Jurkat, Clone E6-1 (cell line): ENCODE measurements around the gene FAM72B.
"Not testable (repeated sequence)": the region's sequence is repeated elsewhere in the genome, so short reads cannot be mapped to it uniquely, and the experiment has no call there.

Experiments used
- DNase-seq: peaks from one replicate; pipeline ENCODE4 v3.0.0-alpha.2; 2011; ENCODE audit warnings: low read depth, low spot score
- H3K4me3 ChIP-seq: 2 replicates; pipeline ENCODE4 v1.5.1; 2011; ENCODE audit warnings: mild to moderate bottlenecking, low read length, control low read depth, moderate library complexity

Gene FAM72B

DNA sequence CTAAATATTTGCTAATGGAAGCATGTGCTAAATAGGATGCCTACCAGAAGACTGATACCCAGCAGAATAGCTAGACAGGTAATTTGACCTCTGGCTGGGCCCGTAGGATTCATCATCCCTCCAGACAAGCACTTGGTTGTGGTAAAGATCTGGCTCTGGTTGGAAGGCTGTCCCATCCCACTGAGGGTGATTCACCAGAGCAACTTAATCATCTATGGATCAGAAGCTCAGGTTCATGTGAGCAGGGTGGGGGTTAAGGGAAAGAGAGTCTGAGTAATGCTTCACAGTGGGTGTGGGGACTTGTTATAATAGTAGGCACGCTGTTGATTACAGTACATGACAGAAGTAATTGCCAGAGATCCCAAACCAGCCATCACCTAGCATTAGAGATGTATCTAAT, 26.5 kb downstream of the FAM72B start:
- DNase-seq, H3K4me3 ChIP-seq: not testable (repeated sequence)

DNA sequence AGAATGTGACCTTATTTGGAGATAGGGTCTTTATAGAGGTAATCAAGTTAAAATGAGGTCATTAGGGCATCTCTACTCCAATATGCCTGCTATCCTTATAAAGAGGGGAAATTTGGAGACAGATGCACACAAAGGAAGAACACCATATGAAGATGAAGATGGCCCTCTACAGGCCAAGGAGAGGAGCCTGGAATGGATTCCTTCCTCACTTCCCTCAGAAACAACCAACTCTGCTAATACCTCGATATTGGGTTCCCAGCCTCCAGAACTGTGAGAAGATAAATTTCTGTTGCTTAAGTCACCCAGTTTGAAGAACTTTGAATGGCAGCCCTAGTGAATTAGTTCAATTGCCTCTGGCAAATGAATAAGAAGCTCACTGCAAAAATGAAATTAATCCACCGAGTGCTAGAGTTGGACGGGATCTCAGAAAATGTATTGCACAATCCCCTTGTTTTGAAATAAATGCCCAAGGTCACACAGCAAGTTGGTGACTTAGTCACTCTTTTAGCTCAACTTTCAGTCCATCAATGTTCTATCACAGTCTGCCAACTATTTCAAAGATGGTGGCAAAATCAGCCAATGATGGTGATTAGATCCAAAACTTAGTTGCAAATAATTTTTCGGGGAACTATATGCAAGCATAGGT, 27.1 kb downstream of the FAM72B start:
- not testable (repeated sequence) for DNase-seq, H3K4me3 ChIP-seq

DNA sequence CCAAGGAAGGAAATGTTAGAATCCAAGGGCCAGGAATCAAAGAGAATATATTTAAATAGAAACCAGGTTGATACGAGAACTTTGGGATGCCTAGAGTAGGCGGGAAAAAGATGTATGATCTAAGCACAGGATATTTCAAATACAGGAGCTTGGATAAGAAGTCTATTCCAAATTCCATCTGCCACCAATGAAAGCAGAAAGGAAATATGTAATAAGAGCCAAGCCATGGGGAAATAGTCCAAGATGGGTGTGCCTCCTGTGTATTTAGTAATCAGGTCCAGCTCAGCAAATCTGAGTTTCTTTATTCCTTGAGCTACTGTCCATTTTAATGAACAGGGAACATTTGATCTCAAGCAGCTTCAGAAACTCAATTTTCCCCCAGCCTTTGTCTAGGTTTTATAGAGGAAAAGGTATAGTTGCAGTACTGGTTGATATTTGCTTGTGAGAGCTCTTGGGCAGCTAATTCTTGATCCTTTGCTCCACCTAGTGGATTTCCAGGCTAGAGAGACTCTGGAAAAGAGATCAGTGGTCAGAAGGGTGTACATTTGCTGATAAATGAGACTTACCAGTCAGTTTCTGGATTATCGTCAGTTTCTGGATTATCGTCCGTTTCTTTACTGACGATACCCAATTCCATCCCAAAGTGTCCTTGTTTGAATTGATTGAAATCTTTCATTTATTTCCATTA, 28.3 kb downstream of the FAM72B start:
- not testable (repeated sequence) for DNase-seq

DNA sequence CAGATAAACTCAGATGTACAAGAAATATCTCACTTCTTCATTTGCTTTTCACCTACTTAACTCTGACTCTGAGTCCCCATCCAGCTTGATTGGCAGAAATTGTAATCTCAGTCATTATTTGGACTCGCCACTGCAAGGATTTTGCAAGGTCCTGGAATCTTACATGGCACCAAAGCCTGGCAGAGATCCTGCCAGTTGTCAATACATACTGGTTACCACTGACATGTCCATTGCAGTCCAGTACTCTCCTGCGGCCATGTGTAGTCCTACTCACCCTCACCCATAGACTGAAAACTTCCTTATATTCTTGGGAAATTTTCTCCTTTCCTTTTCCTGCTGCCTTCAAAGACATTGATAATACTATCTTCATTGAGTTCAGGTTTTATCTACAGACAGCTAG, 29.3 kb downstream of the FAM72B start:
- DNase-seq, H3K4me3 ChIP-seq: not testable (repeated sequence)

More for the DNA sequence above, 28.3 kb downstream of the FAM72B start:
- H3K4me3 ChIP-seq, result not testable (repeated sequence)

DNA sequence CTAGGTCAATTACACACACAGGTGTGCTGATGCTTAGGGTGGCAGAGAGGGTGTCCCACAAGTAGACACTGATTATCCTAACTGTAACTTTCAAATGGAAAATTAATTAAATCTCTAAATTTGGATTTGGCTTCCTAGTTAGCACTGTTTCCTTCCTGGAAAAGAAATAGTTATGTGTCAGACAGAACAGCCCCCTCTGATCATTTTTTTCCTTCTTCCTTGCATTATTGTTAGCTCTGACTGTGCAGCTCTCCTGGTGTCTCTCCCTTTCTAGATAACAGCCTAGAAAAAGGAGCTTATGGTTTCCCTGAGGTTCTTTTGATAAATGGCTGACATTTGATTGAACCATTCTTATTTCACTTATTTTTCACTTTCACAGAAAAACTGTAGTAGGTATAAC, 31.4 kb downstream of the FAM72B start:
- not testable (repeated sequence) for DNase-seq

DNA sequence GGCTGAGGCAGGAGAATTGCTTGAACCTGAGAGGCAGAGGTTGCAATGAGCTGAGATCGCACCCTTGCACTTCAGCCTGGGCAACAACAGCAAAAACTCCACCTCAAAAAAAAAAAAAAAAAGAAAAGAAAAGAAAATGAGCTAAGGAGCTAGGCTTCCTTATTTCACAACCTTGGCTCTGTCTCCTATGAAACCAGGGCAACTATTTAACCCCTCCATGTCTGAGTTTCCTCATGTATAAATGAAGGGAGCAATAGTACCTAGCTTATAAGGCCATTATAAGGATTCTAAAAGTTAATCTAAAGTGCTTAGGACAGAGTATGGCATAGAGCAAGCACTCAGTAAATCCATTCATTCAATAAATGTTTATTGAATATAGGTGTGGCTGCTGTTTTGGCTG, 32.8 kb downstream of the FAM72B start:
- not testable (repeated sequence) for DNase-seq, H3K4me3 ChIP-seq

More for the DNA sequence above, 31.4 kb downstream of the FAM72B start:
- not testable (repeated sequence) for H3K4me3 ChIP-seq

DNA sequence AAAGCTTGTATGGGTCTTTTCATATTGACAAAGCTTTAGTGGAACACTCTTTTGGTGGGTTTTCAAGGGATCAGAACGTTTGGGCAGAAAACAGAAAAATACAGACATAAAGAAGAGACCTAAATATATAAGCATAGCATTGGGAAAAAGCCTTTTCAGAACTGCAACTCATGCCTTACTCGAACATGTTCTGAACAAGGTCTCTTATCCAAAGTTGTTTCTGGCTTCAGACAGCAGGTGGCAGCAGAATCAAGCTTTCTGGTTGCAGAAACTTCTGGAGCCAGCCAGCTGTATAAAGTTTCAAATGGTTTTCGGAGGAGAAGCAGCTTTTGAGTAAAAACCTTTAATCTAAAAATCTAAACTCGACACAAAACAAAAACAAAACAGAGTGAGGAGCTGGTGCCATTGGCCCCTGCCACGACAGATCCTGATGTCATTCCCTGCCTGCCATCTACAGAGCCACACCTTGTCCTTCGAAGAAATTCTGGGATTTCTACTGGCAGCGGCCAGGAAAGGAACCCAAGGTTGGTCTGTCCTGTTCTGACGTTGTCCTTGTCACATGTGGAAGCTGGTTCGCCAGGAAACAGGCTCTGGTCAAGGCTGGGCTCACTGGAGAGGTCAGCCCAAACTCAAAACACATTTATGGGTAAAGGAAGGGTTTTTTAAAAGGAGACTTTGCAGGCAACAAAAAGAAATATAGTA, 35.5 kb downstream of the FAM72B start:
- not testable (repeated sequence) for DNase-seq, H3K4me3 ChIP-seq

DNA sequence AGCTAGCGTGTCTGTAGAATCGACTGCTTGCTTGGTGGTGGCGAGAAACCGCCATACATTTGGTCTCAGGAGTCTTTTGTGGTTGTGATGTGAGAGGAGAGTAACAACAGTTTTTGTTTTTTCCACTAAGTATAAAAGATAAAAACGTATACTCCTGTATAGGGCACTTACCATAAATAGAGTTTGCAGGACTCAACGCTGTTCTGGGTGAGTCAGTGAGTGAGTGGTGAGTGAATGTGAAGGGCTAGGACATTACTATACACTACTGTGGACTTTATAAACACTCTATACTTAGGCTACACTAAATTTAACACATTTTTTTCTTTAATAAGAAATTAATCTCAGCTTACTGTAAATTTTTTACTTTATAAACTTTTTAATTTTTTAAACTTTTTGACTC, 43.7 kb downstream of the FAM72B start:
- DNase-seq, H3K4me3 ChIP-seq: not testable (repeated sequence)

DNA sequence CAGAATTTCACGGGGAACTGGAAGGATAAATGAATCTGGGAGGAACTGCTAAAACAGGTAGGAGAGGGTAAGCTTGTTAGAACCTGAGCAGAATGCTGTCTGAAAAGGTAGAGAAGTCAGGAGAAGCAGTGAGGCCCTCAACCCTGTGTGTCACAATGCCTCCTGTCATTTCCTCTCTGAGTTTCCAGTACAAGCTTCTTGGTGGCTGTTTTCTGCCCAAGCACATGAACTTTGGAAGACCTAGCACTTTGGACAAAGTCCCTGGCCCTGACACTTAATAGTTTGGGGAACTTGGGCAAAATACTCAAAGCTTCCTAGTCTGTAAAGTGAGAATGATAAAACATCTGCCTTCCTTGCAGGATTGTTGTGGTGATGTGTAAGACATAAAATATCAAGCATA, 52.6 kb downstream of the FAM72B start:
- H3K4me3 ChIP-seq, DNase-seq: not testable (repeated sequence)

DNA sequence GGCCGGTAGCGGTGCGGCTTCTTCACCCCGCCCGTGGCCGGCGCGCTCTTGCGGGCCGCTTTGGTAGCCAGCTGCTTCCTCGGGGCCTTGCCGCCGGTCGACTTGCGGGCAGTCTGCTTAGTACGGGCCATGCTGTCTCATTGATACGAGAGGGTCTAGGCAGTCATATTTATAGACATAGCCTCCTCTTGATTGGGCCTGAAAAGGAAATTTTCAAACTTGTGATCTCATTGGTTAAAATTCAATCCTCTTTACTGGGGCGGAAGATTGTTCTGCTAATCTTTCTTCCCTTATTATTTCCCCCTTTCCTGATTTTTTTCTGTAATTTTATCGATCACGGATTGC, 65.7 kb downstream of the FAM72B start:
- DNase-seq, H3K4me3 ChIP-seq: not testable (repeated sequence)
